AG04449 (cell line): ENCODE data around the gene PSENEN.

ENCODE experiments used
- CTCF ChIA-PET: fragments of 350-600 bp; formaldehyde crosslinking; extraction: SDS; loops from one replicate; lab custom pipeline; 2021; ENCODE audit warnings: antibody characterized with exemption; lab: Yijun Ruan, JAX
- POLR2A ChIA-PET: fragments of 400-600, 350-600 bp; formaldehyde crosslinking; extraction: SDS; loops from one replicate; lab custom pipeline; 2020; ENCODE audit warnings: antibody characterized with exemption, inconsistent platforms; lab: Yijun Ruan, JAX
- DNase-seq: peaks from one replicate; pipeline ENCODE4 v3.0.0-alpha.2; 2010; ENCODE audit warnings: low read depth, low spot score
- H3K4me3 ChIP-seq: 2 replicates; pipeline ENCODE4 v1.5.1; 2011; ENCODE audit warnings: low read depth, mild to moderate bottlenecking, control low read depth, low read length
- TF ChIP-seq, protein P1 (sequence below): IDR thresholded peaks from one replicate; pipeline ENCODE4 v1.5.1; 2011; ENCODE audit warnings: mild to moderate bottlenecking, moderate library complexity, low read length, control low read depth, inconsistent platforms; ENCODE audit not compliant: insufficient read depth; ENCODE audit errors: missing control alignments

Gene PSENEN, protein sequence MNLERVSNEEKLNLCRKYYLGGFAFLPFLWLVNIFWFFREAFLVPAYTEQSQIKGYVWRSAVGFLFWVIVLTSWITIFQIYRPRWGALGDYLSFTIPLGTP

DNA sequence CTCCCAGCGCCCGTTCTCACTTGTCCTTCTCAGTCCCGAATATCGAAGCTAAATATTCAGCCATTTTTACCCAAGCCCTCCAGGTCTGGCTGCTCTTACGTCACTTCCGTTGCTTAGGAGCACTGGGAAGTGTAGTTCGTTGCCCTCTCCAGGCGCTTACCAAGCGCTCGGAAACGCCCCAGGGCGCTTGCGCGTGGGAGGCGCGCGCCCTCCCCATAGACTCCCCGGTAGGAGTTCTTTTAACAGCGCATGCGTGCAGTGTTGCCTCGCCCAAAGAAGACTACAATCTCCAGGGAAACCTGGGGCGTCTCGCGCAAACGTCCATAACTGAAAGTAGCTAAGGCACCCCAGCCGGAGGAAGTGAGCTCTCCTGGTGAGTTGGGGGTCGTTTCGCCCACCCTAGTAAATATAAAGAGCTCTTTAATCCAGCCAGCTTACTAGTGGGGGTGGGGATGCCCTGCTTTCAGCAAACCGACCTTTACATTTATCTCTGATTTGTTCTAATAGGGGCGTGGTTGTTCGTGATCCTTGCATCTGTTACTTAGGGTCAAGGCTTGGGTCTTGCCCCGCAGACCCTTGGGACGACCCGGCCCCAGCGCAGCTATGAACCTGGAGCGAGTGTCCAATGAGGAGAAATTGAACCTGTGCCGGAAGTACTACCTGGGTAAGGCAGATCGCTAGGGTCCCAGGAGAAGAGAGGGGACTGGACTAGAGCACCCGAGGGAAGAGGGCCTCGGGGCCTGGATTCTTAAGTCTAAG lies at the start of gene PSENEN, which contains the start of gene U2AF1L4:
Gene PSENEN (plus strand): TSS at position 324 of the 759 bp plus-strand sequence. CDS start 280 bp downstream, at position 604.
Gene U2AF1L4 (minus strand): TSS at position 91 of the 759 bp plus-strand sequence. CDS start 27 bp downstream, at position 64.
- TF ChIP-seq, protein P1, sequence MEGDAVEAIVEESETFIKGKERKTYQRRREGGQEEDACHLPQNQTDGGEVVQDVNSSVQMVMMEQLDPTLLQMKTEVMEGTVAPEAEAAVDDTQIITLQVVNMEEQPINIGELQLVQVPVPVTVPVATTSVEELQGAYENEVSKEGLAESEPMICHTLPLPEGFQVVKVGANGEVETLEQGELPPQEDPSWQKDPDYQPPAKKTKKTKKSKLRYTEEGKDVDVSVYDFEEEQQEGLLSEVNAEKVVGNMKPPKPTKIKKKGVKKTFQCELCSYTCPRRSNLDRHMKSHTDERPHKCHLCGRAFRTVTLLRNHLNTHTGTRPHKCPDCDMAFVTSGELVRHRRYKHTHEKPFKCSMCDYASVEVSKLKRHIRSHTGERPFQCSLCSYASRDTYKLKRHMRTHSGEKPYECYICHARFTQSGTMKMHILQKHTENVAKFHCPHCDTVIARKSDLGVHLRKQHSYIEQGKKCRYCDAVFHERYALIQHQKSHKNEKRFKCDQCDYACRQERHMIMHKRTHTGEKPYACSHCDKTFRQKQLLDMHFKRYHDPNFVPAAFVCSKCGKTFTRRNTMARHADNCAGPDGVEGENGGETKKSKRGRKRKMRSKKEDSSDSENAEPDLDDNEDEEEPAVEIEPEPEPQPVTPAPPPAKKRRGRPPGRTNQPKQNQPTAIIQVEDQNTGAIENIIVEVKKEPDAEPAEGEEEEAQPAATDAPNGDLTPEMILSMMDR, result no peak
- H3K4me3 ChIP-seq, result peak within 1 kb of the TSS; percentile 88
- ChIA-PET POLR2A (interaction anchor here (0.6 to 2.4 kb wide), 5 partner anchors 11 to 186 kb away, joined by 3 to 7 read pairs (median 3); partner anchors contain the start of gene HSPB6), CTCF (interaction anchor here (1.0 to 1.6 kb wide), 5 partner anchors 12 to 187 kb away, joined by 3 to 8 read pairs (median 4); partner anchors contain the start of gene PROSER3)
- DNase-seq, result peak; percentile 97

DNA sequence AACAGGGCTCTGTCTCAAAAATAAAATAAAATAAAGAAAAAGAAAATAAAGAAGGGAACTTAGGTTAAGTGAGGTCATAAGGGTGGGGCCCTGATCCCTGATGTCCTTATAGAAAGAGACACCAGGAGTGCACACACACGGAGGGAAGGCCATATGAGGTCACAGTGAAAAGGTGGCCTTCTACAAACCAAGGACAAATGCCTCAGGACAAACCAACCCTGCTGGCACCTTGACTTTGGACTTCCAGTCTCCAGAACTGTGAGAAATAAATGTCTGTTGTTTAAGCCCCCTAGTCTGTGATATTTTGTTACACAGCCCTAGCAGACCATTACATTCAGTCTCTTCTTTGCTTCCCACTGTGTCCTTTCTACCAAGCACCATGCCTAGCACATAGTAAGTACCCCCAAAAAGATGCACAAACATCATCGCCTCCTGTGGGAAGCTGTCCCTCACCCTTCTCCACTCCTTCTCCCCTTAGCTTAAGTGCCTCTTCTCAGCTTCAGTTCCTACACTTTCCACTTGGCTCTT lies 49.5 kb upstream of the PSENEN start:
- CTCF ChIA-PET, result interaction anchor here (0.6 to 2.7 kb wide), 6 partner anchors 10 to 124 kb away, joined by 3 to 19 read pairs (median 6); no protein-coding TSS in a partner anchor
- TF ChIP-seq, protein P1, result no peak
- POLR2A ChIA-PET, result no interaction called here
- no peak for DNase-seq
- no peak overlapping the region for H3K4me3 ChIP-seq

DNA sequence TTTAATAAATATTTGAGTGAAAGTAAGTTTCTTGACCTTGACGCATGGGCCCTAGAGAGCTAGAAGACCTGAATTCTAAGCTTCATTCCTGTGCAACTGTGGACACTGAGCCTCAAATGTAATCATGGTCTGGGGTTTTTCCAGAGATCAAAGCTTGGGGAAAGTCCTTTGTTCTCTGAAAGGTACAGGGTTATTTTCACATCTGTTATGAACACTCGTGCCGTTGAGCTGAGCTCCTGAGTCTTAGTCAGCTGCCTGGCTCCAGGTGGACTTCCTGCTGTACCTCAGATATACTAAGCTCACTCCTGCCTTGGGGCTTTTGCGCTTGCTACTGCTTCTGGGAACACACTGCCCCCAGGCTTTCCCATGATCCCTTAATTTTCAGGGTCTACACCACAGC lies 48.6 kb upstream of the PSENEN start:
- POLR2A ChIA-PET, result no interaction called here
- CTCF ChIA-PET, result interaction anchor here (0.6 to 2.7 kb wide), 8 partner anchors 10 to 123 kb away, joined by 3 to 19 read pairs (median 4); no protein-coding TSS in a partner anchor

DNA sequence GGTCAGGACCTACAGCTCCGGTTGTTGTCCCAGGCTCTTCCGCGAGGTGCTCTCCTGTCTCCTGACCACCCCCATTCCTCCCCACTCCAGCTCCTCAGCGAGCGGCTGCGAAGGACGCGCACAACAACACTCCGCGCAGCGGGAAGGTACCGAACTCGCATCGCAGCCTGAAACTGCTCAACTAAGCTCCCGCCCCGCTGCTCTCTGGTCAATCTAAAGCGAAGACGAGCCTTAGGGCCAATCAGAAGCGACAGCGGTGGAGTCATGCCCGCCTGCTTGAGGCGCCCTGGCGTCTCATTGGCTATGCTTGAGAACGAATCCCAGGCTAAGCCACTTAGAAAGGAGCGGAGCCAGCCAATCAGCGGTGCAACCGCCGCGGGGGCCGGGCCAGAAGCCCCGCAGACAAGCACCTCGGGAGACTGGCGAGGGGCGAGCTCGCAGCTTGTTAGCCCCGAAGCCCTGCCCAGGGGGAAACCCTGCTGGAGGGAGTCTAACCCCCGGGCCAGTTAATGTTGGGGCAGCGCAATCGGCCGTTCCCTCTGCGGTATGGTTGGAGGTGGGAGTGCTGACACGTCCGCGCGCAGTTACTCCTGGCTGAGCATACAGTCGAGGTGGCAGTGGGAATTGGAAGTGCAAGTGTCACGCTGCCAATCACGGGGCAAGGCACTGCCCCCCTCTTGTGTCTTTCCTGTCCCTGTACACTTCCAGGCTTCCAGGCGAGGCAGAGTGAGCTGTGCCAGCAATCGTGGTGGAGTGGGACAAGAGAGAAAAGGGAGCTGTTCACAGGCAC lies 43.0 kb upstream of the PSENEN start:
- TF ChIP-seq, protein P1, result no peak
- CTCF ChIA-PET, result interaction anchor here (0.6 to 3.3 kb wide), 8 partner anchors 8 to 230 kb away, joined by 3 to 28 read pairs (median 4); no protein-coding TSS in a partner anchor
- peak overlapping the region; percentile 69 for H3K4me3 ChIP-seq
- DNase-seq, result peak; percentile 88
- POLR2A ChIA-PET, result interaction anchor here (0.6 to 1.5 kb wide), 6 partner anchors 8 to 112 kb away, joined by 3 to 4 read pairs (median 3); partner anchors contain the start of genes COX6B1 and IGFLR1

More for the DNA sequence above, 48.6 kb upstream of the PSENEN start:
- TF ChIP-seq, protein P1, result no peak
- no peak for DNase-seq
- no peak overlapping the region for H3K4me3 ChIP-seq

DNA sequence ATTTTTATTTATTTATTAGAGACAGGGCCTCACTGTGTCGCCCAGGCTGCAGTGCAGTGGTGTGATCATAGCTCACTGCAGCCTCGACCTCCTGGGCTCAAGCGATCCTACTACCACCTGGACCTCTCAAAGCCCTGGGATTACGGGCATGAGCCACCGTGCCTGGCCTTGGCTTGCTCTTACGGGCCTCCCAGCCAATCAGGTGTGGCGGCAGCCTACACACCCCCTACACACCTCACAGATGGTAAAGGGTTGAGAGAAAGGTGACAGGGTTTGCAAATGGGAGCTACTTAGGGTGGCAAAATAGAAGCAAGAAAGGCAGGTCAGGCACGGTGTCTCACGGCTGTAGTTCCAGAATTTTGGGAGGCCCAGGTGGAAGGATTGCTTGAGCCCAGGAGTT lies 42.1 kb upstream of the PSENEN start:
- TF ChIP-seq, protein P1, result no peak
- ChIA-PET CTCF (interaction anchor here (1.4 to 3.3 kb wide), 4 partner anchors 9 to 13 kb away, joined by 4 to 28 read pairs (median 8); no protein-coding TSS in a partner anchor), POLR2A (interaction anchor here (0.6 to 1.5 kb wide), 2 partner anchors 7 to 9 kb away, joined by 3 to 4 read pairs; no protein-coding TSS in a partner anchor)
- DNase-seq, result no peak
- no peak overlapping the region for H3K4me3 ChIP-seq
